T47D (cell line): ENCODE results near the gene CNTNAP5.

Experiments
- DNase-seq, 2 experiments: peaks; one replicate each; pipeline versions ENCODE4 v3.0.0 to v3.0.0-alpha.2; 2011 to 2012; ENCODE audit warnings: low read depth in 1 of 2, low spot score in 1 of 2
- JUND ChIP-seq: IDR thresholded peaks from 2 replicates; pipeline ENCODE4 v1.6.1; 2012; ENCODE audit warnings: low read depth
- in situ Hi-C: cut with HindIII; loops from 2 replicates; pipeline ENCODE4 v1.10.0; 2016; ENCODE audit warnings: low sequenced_read_pairs, low pct_unique_long_range_greater_than_20kb

Gene CNTNAP5

DNA sequence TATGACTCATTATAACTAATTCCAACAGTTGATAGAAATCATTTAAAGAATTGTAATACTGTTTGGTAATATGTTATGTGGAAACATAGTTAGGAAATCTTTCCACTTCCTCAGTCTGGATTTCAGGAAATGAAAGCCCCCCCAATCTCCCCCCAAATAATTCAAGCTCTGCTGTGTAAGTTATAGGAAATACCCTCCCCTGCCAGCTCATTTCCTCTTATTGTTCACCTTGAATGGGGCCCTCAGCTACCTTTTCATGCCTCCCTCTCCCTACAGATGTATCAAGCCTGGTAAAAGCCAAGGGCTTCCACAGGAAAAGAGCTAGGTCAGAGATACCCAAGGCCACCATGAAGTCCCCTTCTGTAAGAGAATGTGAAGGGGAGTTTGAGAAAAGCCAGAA lies 155.5 kb downstream of the CNTNAP5 start:
- in situ Hi-C loops, result no loop called here

DNA sequence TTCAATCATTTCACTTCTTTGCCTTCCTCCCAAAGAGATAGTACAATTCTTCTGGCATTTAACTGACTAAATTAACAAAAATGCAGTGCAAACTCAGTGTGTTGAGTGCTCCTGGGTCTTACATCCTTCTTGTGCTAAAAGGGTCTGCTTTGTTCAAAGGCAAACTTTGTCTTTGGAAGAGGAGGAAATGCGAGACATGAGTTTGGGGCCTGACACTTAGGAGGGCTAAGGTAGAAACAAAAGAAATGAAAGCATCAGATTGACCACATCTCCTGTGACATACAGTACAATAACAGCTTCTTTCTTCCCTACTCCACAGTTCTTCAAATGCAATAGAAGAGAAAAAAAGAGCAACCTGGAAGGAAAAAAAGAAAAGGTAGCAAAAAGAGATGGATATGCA lies 161.7 kb downstream of the CNTNAP5 start:
- no peak for TF ChIP-seq JUND
- no peak for DNase-seq
- in situ Hi-C loops, result no loop called here

More for the DNA sequence above, 155.5 kb downstream of the CNTNAP5 start:
- no peak for DNase-seq
- no peak for TF ChIP-seq JUND

DNA sequence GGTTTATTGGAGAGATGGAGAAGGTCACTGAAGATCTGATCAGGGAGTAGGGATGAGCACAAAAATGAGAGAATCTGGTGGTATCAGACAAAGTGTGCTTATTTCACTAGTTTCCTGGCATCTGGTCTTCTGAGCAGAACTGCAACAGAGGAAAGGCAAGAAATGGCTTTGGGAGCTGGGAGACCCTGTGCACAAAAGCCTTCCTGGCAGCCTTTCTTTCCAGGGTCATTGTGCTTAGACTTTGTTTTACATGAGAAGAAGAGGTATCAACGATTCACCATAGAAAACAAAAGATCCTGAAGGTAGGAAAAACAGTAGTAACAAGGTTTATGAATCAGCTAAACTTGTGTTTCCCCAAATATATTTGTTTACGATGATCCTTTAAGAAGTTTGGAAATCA lies 162.9 kb downstream of the CNTNAP5 start:
- DNase-seq, result no peak
- no peak for TF ChIP-seq JUND
- in situ Hi-C loops, result no loop called here

DNA sequence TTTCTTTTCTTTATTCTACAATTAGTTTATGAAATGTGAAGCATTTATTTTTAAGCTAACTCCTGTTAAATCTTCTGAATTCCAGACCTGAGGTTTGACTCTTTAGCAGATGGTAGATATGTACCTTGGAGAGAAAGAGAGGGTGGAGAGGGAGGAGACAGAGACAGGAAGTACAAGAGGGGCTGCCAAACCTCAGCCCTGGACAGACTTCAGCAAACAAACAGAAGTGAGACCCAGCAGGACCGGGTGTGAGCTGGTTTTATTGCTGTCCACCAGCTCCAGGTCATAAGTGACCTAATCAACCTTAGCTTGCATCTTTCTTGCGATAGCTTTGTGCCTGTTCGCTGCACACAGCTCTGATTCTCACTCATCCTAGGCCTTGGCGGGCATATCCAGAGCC lies 168.6 kb downstream of the CNTNAP5 start:
- peak; percentile 4; the same call in 1 of the 2 replicates for TF ChIP-seq JUND
- in situ Hi-C loops, result no loop called here
- peak in 1 of 2 experiments; percentile 71 for DNase-seq

DNA sequence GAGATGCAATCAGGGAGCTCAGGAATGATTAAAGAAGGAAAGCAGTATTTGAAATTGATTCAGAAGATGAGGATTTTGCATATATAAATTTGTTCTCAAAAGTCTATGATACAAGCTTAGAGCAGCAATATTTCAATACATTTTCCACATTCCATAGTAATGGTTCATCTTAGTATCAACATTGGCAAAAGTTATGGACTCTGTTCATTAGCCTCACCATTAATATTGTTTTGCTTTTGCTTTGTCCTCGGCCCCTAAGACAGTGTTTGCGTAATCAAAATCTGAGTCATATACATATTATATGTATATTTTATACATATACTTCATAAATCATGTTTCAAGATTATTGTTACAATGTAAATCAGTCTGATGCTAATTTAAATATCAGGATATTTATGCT lies 176.6 kb downstream of the CNTNAP5 start:
- TF ChIP-seq JUND, result no peak
- in situ Hi-C loops, result no loop called here
- DNase-seq, result no peak

DNA sequence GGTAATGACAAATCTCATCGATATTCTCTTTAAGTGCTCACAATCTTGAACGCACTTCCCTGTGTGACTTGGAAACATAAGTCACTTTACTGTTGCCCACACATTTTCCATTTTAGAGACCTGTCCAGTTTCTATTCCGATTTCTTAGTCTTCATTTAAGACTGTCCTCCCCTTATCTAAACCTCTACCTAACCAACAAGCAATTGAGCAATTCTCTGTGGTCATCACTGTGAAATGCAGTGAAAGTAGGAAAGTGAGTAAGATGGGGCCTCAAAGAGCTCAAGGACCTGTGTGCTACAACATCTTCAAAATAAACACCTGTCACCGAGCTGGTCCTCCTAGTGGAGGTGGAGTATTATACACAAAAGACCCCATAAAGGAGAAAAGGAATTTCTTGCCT lies 184.4 kb downstream of the CNTNAP5 start:
- no peak for DNase-seq
- TF ChIP-seq JUND, result no peak
- in situ Hi-C loops, result no loop called here

DNA sequence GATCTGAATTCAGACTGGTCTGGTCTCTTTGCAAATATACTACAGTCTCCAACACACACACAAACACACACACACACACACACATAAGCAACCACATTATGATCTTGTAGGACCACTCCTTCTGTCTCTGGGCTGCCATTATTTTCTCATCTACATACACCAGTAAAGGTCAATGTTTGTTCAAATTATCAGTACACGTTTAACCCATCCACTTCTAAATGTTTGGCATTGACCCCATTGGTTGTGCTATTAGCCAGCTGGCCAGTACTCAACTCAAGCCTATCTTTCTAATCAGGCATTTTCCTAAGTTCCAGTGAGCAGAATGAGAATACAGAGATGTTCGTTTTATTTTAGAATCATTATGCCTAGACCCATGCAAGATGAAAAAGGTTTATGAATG lies 186.4 kb downstream of the CNTNAP5 start:
- in situ Hi-C loops, result no loop called here
- DNase-seq, result no peak
- TF ChIP-seq JUND, result no peak

DNA sequence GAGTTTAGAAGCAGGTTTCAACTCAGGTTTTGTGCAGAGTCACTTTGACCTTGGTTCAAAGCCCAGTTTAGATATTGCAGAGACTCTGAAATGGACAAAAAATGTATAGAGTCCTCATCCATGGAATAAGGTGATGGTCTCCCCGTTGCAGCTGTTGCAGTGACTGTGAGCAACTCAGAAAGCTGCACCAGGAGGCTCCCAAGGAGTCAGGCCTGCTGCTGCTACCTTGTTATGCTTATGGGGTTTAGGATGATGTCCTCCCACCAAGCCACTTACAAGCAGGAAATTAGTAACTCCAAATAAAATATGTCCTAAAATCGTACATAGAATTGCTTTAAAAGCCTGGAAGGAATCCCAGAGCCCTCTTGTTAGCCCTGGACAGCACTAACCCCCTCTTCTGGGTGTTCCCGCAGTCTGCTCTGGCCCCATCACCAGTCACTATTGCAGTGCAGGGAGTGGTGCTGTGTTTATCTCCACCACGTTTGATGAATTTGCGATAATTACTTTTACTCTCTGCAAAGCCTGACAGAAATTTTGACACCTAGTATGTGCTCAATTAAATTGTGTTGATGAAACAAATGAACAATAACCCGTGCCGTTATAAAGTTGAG lies 189.0 kb downstream of the CNTNAP5 start:
- no peak for DNase-seq
- TF ChIP-seq JUND, result no peak
- in situ Hi-C loops, result no loop called here

DNA sequence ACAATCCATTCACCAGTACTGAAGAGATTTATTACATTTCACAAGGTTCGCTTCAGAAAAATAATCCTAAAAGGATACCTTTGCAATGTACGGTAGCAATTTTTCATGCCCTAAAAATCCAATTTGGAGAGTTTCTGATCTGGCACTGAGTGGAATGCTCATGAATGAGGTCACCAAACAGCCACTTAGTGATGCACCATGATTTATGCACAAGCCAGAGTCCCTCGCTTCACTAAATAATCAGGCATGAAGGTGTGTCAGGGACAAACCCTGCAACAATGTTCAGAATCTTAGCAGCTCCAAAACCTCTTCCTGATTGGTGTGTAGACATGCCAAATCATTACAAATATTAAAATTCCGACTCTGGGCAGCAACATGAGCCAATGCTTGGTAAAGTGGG lies 221.1 kb downstream of the CNTNAP5 start:
- no peak for TF ChIP-seq JUND
- no peak for DNase-seq
- in situ Hi-C loops, result no loop called here

DNA sequence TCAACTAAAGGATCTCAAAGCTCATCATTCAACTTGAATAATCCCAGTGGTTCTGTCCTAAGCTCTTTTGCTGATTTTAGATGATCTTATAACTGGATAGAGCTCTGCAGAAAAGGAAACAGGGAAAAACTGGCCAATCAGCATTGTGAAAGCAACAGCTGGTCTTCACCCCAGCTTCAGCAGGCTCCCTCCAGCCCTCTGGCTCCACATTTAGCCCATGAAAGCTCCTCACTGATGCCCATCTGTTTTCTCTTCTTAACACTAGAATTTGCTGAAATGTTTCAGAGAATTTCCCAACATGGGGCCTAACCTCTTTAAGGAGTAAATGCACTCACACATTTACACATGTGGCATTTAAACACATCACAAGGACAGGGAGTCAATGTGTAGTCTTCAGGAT lies 223.3 kb downstream of the CNTNAP5 start:
- in situ Hi-C loops, result no loop called here
- TF ChIP-seq JUND, result no peak
- DNase-seq, result no peak

DNA sequence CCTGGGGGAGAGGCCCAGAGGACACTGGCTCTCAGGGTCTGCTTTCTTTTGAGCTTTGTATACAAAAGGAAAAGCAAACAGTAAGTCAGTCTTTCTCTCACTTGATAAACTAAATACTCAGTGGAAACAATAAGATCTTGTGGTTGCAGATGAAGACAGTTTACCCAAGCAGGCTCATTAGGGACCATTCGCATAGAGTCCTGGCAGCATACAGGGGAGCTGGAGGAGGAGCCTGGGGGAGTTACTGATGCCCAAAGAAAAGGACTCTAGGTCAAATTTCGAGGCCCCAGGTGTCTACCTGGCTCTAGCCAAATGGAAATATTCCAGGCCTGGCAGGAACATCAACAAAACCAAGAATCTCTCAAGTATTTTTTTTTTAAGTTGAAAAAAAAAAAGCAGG lies 225.3 kb downstream of the CNTNAP5 start:
- no peak for DNase-seq
- no peak for TF ChIP-seq JUND
- in situ Hi-C loops, result no loop called here

DNA sequence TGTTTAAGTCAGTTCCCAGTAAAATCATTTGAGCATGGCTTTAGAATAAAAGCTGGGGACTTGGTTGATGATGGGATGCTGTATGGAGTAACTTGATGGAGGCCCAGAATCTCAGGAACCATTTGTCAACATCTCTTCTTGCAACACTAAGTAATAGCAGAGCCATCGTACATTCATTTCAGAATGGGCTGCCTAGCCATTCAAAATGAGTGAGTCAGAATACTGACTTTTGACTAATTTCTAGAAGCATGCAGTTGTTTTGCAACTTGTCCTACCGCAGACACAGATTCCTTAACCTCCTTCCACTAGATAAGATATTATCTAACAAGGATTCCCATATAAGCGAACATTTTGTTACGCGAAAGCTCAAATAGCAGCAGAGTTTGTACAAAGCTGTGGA lies 229.5 kb downstream of the CNTNAP5 start:
- no peak for TF ChIP-seq JUND
- no peak for DNase-seq
- in situ Hi-C loops, result no loop called here

DNA sequence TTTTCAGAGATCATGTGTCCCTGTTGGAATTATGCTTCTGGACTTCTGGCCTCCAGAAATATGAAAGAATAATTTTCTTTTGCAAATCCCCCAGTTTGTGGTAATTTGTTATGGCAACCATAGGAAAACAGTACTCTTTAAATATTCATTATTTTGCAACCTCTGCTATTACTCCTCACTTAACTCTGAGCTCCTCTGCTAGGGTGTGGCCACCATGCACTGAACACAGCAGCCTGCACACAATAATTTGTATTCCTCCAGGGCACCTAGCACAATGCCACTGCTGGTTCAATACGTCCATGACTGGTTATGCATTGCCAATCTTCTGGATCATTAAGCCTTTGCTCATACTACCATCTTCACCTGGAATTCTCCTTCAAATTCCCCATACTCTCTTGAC lies 232.0 kb downstream of the CNTNAP5 start:
- no peak for DNase-seq
- TF ChIP-seq JUND, result no peak
- in situ Hi-C loops, result no loop called here

DNA sequence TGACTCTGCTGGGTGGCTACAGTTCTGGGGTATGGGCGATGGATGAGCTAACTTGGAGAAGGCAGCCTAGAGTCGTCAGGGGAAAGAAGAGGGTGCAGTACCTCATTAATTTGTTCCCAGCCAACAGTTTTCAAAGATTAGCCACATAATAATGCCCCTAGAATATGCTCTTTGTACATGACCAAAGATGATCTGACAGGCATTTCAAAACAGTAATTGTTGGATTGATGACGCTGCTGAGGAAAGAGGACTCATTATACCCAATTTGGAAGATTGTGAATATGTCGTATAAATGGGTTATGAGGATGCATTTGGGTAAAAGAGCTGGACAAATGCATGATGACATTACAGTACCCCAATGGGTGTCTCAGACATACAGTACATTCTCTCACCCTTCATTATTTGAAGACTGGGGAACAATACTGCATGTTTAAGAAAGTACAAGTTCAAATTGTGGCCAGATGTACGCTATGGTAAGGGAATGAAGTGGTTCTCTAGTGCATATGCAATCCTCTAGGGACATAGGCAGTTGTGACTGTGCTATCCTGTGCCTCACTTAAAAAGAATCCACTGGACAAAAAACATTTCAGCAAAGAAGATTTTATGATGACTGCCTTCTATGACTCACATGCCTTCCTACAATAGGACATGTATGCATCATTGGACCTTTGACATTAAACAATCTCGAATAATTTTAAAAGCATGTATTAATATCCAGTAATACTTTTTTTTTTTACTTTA lies 233.2 kb downstream of the CNTNAP5 start:
- no peak for TF ChIP-seq JUND
- in situ Hi-C loops, result no loop called here
- DNase-seq, result no peak
